A549 (cell line): ENCODE results near the gene OTULINL. TPM values are rescaled to one million over a fixed set of nuclear protein-coding genes. Genes with fewer than 3 reads are reported as not detected.

Source experiments
- ATAC-seq, 2 experiments: fragments of 200-7000 bp in 1 of 2; fragments of >200 bp in 1 of 2; cut with Nextera tagmentation in 1 of 2; cut with Tn5 transposase in 1 of 2; 3 replicates each; pipeline versions ENCODE4 v1.8.0 to v1.9.1; 2018 to 2020; ENCODE audit warnings: mild to moderate bottlenecking in 1 of 2, moderate library complexity in 1 of 2
- CTCF ChIA-PET: fragments of 300-600 bp; sonication (Branson Sonifier 250); formaldehyde crosslinking; extraction: SDS; loops from one replicate; lab custom pipeline; 2021; ENCODE audit warnings: antibody characterized with exemption, inconsistent platforms; lab: Yijun Ruan, JAX
- POLR2A ChIA-PET: fragments of 350-600 bp; formaldehyde crosslinking; extraction: SDS; loops from one replicate; lab custom pipeline; 2021; ENCODE audit warnings: antibody characterized with exemption, inconsistent platforms; lab: Yijun Ruan, JAX
- DNase-seq, 2 experiments: peaks; one replicate each; pipeline versions ENCODE4 v3.0.0 to v3.0.0-alpha.2; 2011 to 2016; ENCODE audit warnings: low read depth in 1 of 2, low spot score in 1 of 2
- FAIRE-seq: peaks from 2 replicates; lab custom pipeline; 2011; peaks lifted over from hg19 to GRCh38; lab: Jason Lieb, UNC
- H3K27ac ChIP-seq, 2 experiments: fragments of >200 bp; sonication (Bioruptor Twin); formaldehyde crosslinking; 3 replicates each; pipeline ENCODE4 v1.5.1; 2016 to 2017
- H3K4me1 ChIP-seq: fragments of >200 bp; sonication (Bioruptor Twin); formaldehyde crosslinking; 3 replicates; pipeline ENCODE4 v1.6.1; 2016
- H3K4me2 ChIP-seq: fragments of >200 bp; sonication (Bioruptor Twin); formaldehyde crosslinking; 3 replicates; pipeline ENCODE4 v1.6.1; 2016
- H3K4me3 ChIP-seq: fragments of >200 bp; sonication (Bioruptor Twin); formaldehyde crosslinking; 3 replicates; pipeline ENCODE4 v1.5.1; 2016
- H3K9me3 ChIP-seq: fragments of >200 bp; sonication (Bioruptor Twin); formaldehyde crosslinking; 3 replicates; pipeline ENCODE4 v1.6.1; 2016
- ATOH8 ChIP-seq: fragments of 250-450 bp; sonication (Bioruptor Pico); IDR thresholded peaks from 2 replicates; pipeline ENCODE4 v1.5.0; 2020; ENCODE audit warnings: low read depth, mild to moderate bottlenecking, moderate library complexity
- BHLHE40 ChIP-seq: IDR thresholded peaks from 2 replicates; pipeline ENCODE4 v1.6.1; 2012; ENCODE audit warnings: low read depth, low read length, inconsistent platforms
- E2F6 ChIP-seq: IDR thresholded peaks from 2 replicates; pipeline ENCODE4 v1.6.1; 2012; ENCODE audit warnings: low read depth, borderline replicate concordance
- EHF ChIP-seq: fragments of 250-450 bp; sonication (Bioruptor Pico); IDR thresholded peaks from 2 replicates; pipeline ENCODE4 v1.5.0; 2020; ENCODE audit warnings: mild to moderate bottlenecking
- EP300 ChIP-seq, 2 experiments: fragments of >200 bp; sonication (Bioruptor Twin); formaldehyde crosslinking; IDR thresholded peaks; 2 replicates in 1 of 2; 3 replicates in 1 of 2; pipeline ENCODE4 v1.6.1; 2016 to 2017
- FOSL2 ChIP-seq, 2 experiments: fragments of 450-650 bp in 1 of 2; fragments of >200 bp in 1 of 2; sonication (Bioruptor Twin) in 1 of 2; formaldehyde crosslinking; IDR thresholded peaks; 2 replicates each; pipeline versions ENCODE4 v1.5.0 to v1.6.1; 2016 to 2020; ENCODE audit warnings: mild to moderate bottlenecking in 1 of 2, moderate library complexity in 1 of 2
- FOXS1 ChIP-seq: fragments of 250-450 bp; sonication (Bioruptor Pico); IDR thresholded peaks from 2 replicates; pipeline ENCODE4 v1.5.0; 2020; ENCODE audit warnings: mild to moderate bottlenecking, moderate library complexity
- GATA3 ChIP-seq: IDR thresholded peaks from 2 replicates; pipeline ENCODE4 v1.6.1; 2012; ENCODE audit warnings: borderline replicate concordance
- HDAC2 ChIP-seq: fragments of 200-600 bp; sonication (generic); IDR thresholded peaks from 2 replicates; pipeline ENCODE4 v1.6.1; 2016
- HES2 ChIP-seq: fragments of >200 bp; sonication (Bioruptor Twin); formaldehyde crosslinking; IDR thresholded peaks from 2 replicates; pipeline ENCODE4 v1.6.1; 2016
- HEYL ChIP-seq: fragments of 250-450 bp; sonication (Bioruptor Pico); IDR thresholded peaks from 2 replicates; pipeline ENCODE4 v1.8.0; 2021; ENCODE audit warnings: mild to moderate bottlenecking, moderate library complexity
- HOXB13 ChIP-seq: fragments of 250-450 bp; sonication (Bioruptor Pico); IDR thresholded peaks from 2 replicates; pipeline ENCODE4 v1.5.0; 2020; ENCODE audit warnings: low read depth, mild to moderate bottlenecking, moderate library complexity
- JUN ChIP-seq, 2 experiments: fragments of >200 bp; sonication (Bioruptor Twin); formaldehyde crosslinking; IDR thresholded peaks; 2 replicates in 1 of 2; 3 replicates in 1 of 2; pipeline ENCODE4 v1.6.1; 2016 to 2017
- JUNB ChIP-seq: fragments of >200 bp; sonication (Bioruptor Twin); formaldehyde crosslinking; IDR thresholded peaks from 2 replicates; pipeline ENCODE4 v1.6.1; 2016
- KDM5A ChIP-seq: fragments of 200-600 bp; sonication (generic); IDR thresholded peaks from 2 replicates; pipeline ENCODE4 v1.6.1; 2016; ENCODE audit warnings: antibody characterized with exemption, mild to moderate bottlenecking
- MYC ChIP-seq: IDR thresholded peaks from 2 replicates; pipeline ENCODE4 v1.6.1; 2012; ENCODE audit warnings: mild to moderate bottlenecking, inconsistent platforms, low read length, improper control_type of control experiment, borderline replicate concordance
- NR3C1 ChIP-seq: fragments of >200 bp; sonication (Bioruptor Twin); formaldehyde crosslinking; IDR thresholded peaks from 3 replicates; pipeline ENCODE4 v1.6.1; 2017
- PBX3 ChIP-seq: IDR thresholded peaks from 2 replicates; pipeline ENCODE4 v1.6.1; 2012
- POLR2A ChIP-seq: IDR thresholded peaks from 2 replicates; pipeline ENCODE4 v1.6.1; 2012; ENCODE audit warnings: mild to moderate bottlenecking, low read length
- RCOR1 ChIP-seq: fragments of 150-350 bp; IDR thresholded peaks from 2 replicates; pipeline ENCODE4 v1.6.1; 2014; ENCODE audit warnings: antibody characterized with exemption, low read length, low read depth
- ZFP36 ChIP-seq: fragments of 450-650 bp; IDR thresholded peaks from 2 replicates; pipeline ENCODE4 v1.6.1; 2014; ENCODE audit warnings: borderline replicate concordance; ENCODE audit not compliant: partially characterized antibody
- ZNF302 ChIP-seq: fragments of 250-450 bp; sonication (Bioruptor Pico); IDR thresholded peaks from 2 replicates; pipeline ENCODE4 v1.9.0; 2021; ENCODE audit warnings: inconsistent platforms, mild to moderate bottlenecking, moderate library complexity
- ZSCAN20 ChIP-seq: fragments of 250-450 bp; sonication (Bioruptor Pico); IDR thresholded peaks from 2 replicates; pipeline ENCODE4 v1.8.0; 2022; ENCODE audit warnings: mild to moderate bottlenecking, moderate library complexity
- WGBS: methylation state at CpG from one replicate; pipeline ENCODE4 v1.1.6; 2017; ENCODE audit errors: missing lambda C conversion rate; 5-methylcytosine and 5-hydroxymethylcytosine counted together
- polyA plus RNA-seq, 4 experiments: library from polyadenylated mRNA; depleted of rRNA in 3 of 4; stranded (reverse); fragments of >200 nt; fragmentation: RNase III in 1 of 4; extraction: RNeasy Plus Mini Kit Qiagen cat#74134 plus additional on column Dnase treatment in 1 of 4; gene quantifications; 2 replicates in 3 of 4; 3 replicates in 1 of 4; pipeline ENCODE4 v1.2.3, GENCODE V29; 2011 to 2017
- TF ChIP-seq, protein P1 (sequence below): fragments of 150-350 bp; IDR thresholded peaks from 2 replicates; pipeline ENCODE4 v1.6.1; 2014; ENCODE audit warnings: low read depth, mild to moderate bottlenecking, low read length

OTULINL gene
- polyA plus RNA-seq, 2 of the 4 experiments (the other 2 are of a cell fraction), result 2.9 to 3.7 TPM

DNA sequence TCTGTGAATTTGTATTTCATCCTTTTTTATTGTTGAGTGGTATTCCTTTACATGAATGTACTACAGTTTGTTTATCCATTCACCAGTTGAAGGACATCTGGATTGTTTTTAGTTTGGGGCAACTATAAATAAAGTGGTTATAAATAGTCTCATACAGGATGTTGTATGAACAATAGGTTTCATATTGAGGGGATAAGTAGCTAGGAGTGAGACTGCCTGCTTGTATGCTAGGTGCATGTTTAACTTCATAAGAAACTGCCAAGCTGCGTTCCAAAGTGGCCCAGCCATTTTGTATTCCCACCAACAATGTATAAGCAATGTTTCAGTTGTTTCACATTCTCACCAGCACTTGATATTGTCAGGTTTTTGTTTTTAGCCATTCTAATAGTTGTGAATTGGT, 21.5 kb downstream of the OTULINL start:
- 16% methylated on average over 1 of the region's 1 CpG for WGBS
- CTCF ChIA-PET, result no interaction called here
- TF ChIP-seq JUN (IDR thresholded peaks at IDR 0.05), result no peak
- TF ChIP-seq ZSCAN20, result no peak
- no peak for TF ChIP-seq ZNF302 (CRISPR knock-in tag)
- no peak for TF ChIP-seq NR3C1
- TF ChIP-seq PBX3, result no peak
- no peak for TF ChIP-seq RCOR1
- no peak for TF ChIP-seq KDM5A
- no peak for TF ChIP-seq MYC
- TF ChIP-seq, all 56 proteins: peak for 0
- Histone ChIP-seq H3K9me3 (no peaks in the 10 kb centered on the region), H3K27ac (no peak overlapping the region), H3K4me2 (no peak overlapping the region), H3K4me1 (no peaks in the 10 kb centered on the region), H3K4me3 (no peak overlapping the region)
- FAIRE-seq, result no peak
- ATAC-seq, result no peak
- POLR2A ChIA-PET, result no interaction called here
- no peak for DNase-seq

GRCh38 chr5:14607104-14607503, 25.5 kb downstream of the OTULINL start:
- CTCF ChIA-PET, result no interaction called here
- TF ChIP-seq HEYL (CRISPR knock-in tag), result no peak
- no peak for TF ChIP-seq BHLHE40
- TF ChIP-seq FOXS1 (CRISPR knock-in tag), result no peak
- no peak for TF ChIP-seq HES2
- TF ChIP-seq GATA3, result no peak
- TF ChIP-seq EP300 (IDR thresholded peaks at IDR 0.05), result no peak
- TF ChIP-seq E2F6, result no peak
- no peak for TF ChIP-seq EHF (CRISPR knock-in tag)
- TF ChIP-seq POLR2A, result no peak
- no peak for TF ChIP-seq JUNB
- TF ChIP-seq, protein P1, sequence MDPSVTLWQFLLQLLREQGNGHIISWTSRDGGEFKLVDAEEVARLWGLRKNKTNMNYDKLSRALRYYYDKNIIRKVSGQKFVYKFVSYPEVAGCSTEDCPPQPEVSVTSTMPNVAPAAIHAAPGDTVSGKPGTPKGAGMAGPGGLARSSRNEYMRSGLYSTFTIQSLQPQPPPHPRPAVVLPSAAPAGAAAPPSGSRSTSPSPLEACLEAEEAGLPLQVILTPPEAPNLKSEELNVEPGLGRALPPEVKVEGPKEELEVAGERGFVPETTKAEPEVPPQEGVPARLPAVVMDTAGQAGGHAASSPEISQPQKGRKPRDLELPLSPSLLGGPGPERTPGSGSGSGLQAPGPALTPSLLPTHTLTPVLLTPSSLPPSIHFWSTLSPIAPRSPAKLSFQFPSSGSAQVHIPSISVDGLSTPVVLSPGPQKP, result no peak
- TF ChIP-seq, all 56 proteins: peak for 0
- ATAC-seq, result no peak
- FAIRE-seq, result no peak
- POLR2A ChIA-PET, result no interaction called here
- no peaks in the 10 kb centered on the region for H3K4me1 ChIP-seq
- no peak overlapping the region for H3K4me2 ChIP-seq
- H3K9me3 ChIP-seq, result no peaks in the 10 kb centered on the region
- WGBS, result 66% methylated on average over 8 of the region's 8 CpGs
- H3K27ac ChIP-seq, result no peak overlapping the region
- no peak overlapping the region for H3K4me3 ChIP-seq
- no peak for DNase-seq

DNA sequence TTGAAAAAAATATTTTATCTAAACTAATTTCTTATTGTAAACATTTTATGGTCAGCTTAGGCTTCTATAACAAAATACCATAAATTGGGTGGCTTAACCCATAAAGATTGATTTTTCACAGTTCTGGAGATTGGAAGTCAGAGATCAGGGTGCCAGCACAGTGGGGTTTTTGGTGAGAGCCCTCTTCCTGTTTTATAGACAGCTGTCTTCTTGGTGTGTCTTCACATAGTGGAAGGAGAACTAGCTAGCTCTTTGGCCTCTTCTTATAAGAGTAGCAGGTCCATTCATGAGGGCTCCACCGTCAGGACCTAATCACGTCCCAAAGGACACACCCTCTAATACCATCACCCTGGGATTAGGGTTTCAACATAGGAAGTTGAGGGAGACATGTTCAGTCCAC, 26.6 kb downstream of the OTULINL start:
- 48% methylated on average over 2 of the region's 2 CpGs for WGBS
- Histone ChIP-seq H3K27ac (no peak overlapping the region), H3K4me1 (no peaks in the 10 kb centered on the region), H3K4me2 (no peak overlapping the region), H3K4me3 (no peak overlapping the region), H3K9me3 (no peaks in the 10 kb centered on the region)
- ChIA-PET CTCF (no interaction called here), POLR2A (no interaction called here)
- ATAC-seq (no peak), DNase-seq (no peak), FAIRE-seq (no peak)
- TF ChIP-seq HOXB13 (CRISPR knock-in tag) (no peak), HDAC2 (no peak), ZFP36 (no peak), ATOH8 (CRISPR knock-in tag) (no peak), FOSL2 (IDR thresholded peaks at IDR 0.05) (no peak), FOSL2 (CRISPR knock-in tag; IDR thresholded peaks at IDR 0.05) (no peak), EHF (CRISPR knock-in tag) (no peak)
